SK-N-MC (cell line): Measurements from ENCODE around the gene FXYD5.

Source experiments
- EZH2 ChIP-seq: fragments of 200-600 bp; sonication (generic); IDR thresholded peaks from one replicate; pipeline ENCODE4 v1.6.1; 2017; ENCODE audit warnings: antibody characterized with exemption
- POLR2AphosphoS5 ChIP-seq: IDR thresholded peaks from 2 replicates; pipeline ENCODE4 v1.6.1; 2012; ENCODE audit warnings: mild to moderate bottlenecking, low read depth, low read length, borderline replicate concordance

DNA sequence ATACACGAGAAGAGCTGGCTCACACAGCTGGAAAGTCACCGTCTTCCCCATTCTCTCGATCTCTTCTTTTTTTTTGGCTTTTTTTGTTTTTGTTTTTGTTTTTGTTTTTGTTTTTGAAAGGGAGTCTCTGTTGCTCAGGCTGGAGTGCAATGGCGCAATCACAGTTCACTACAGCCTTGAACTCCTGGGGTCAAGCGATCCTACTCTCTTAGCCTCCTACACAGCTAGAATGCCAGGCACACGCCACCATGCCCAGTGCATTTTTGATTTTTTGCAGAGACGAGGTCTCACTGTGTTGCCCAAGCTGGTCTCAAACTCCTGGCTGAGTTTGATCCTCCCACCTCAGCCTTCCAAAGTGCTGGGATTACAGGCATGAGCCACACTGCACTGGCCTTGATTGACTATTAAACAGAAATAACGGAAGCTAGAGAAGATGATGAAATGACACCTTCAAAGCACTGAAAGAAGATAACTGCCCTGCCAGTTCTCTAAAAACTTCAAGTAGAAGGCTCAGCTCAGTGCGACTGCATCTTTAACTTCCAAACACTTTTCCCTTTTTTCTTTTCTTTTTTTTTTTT, 34.9 kb upstream of the FXYD5 start:
- TF ChIP-seq EZH2 (no peak), POLR2AphosphoS5 (no peak)
